ENCODE results near the gene VRK2.

VRK2 gene

DNA sequence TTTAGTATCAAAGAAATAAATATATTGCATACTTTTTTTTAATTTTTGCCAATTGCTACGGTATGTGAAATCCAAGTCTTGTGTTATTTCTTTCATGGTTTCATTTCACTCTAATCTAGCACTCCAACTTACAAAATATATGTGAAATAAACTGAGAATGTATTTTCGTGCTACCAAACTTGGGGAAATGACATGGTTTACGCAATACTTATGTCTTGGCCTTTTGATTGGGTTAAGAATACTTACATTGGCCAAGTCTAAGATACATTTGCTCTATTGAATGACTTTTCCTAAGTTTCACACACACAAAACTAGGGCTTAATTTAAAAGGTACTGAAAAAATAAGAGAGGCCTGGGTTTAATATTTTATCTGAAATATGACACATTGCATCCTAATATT lies 80.5 kb downstream of the VRK2 start:
- H3K27me3 ChIP-seq (ENCODE audit: low read length): no peaks in the 10 kb centered on the region
- no peaks in the 10 kb centered on the region for H3F3A ChIP-seq (ENCODE audit: insufficient read depth)
- H3K9ac ChIP-seq (ENCODE audit: low read length): no peak overlapping the region
- no peaks in the 10 kb centered on the region for H4K20me1 ChIP-seq (ENCODE audit: low read depth, low read length)
- peaks cover 4% of the 10 kb centered on the region; the same call in 1 of the 2 replicates for H3K36me3 ChIP-seq (ENCODE audit: low read length)
- H3K9me3 ChIP-seq (ENCODE audit: insufficient read depth, low read length): no peaks in the 10 kb centered on the region
- TF ChIP-seq EZH2phosphoT487 (conservative IDR thresholded peaks at IDR 0.05; ENCODE audit: low read length): no peak
- no peaks in the 10 kb centered on the region for H3K79me2 ChIP-seq (ENCODE audit: insufficient read depth, low read length)
- H3K27ac ChIP-seq (ENCODE audit: low read depth, low read length): no peak overlapping the region
- H2AFZ ChIP-seq (ENCODE audit: low read depth, low read length, severe bottlenecking): no peak overlapping the region
- no peak overlapping the region for H3K4me2 ChIP-seq (ENCODE audit: low read depth, low read length, poor library complexity, severe bottlenecking)
- no peaks in the 10 kb centered on the region for H3K9me2 ChIP-seq (replicated peaks; ENCODE audit: insufficient read depth, low read length)
- no peak overlapping the region for H3K4me3 ChIP-seq (ENCODE audit: insufficient read depth, low read length, poor library complexity, severe bottlenecking)

DNA sequence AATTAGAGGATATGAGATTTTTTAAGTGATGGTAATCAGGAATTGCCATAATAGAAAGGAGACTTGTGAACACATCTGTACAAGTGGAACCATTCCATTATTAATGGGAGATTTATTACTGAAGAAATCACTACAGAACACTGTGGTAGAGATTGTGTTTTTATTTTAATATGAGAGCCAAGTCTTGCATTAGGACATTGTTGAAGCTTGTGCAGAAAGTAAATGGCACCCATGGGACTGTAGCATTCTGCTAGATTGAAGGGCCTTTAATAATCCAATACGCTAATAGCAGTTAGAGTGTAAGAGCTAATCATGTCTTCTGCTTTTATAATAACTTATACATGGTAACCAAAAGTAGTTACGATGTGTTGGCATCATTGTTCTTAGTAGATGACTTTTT lies 83.6 kb downstream of the VRK2 start:
- Histone ChIP-seq H3K9me2 (replicated peaks; ENCODE audit: insufficient read depth, low read length) (no peaks in the 10 kb centered on the region), H3K4me2 (ENCODE audit: low read depth, low read length, poor library complexity, severe bottlenecking) (no peak overlapping the region), H3K36me3 (ENCODE audit: low read length) (peaks cover 4% of the 10 kb centered on the region; the same call in 1 of the 2 replicates), H3K9ac (ENCODE audit: low read length) (no peak overlapping the region), H3K27ac (ENCODE audit: low read depth, low read length) (no peak overlapping the region), H3F3A (ENCODE audit: insufficient read depth) (no peaks in the 10 kb centered on the region), H3K79me2 (ENCODE audit: insufficient read depth, low read length) (no peaks in the 10 kb centered on the region), H3K27me3 (ENCODE audit: low read length) (no peaks in the 10 kb centered on the region), H4K20me1 (ENCODE audit: low read depth, low read length) (no peaks in the 10 kb centered on the region), H3K9me3 (ENCODE audit: insufficient read depth, low read length) (no peaks in the 10 kb centered on the region), H2AFZ (ENCODE audit: low read depth, low read length, severe bottlenecking) (no peak overlapping the region), H3K4me3 (ENCODE audit: insufficient read depth, low read length, poor library complexity, severe bottlenecking) (no peak overlapping the region)
- TF ChIP-seq, protein P1, sequence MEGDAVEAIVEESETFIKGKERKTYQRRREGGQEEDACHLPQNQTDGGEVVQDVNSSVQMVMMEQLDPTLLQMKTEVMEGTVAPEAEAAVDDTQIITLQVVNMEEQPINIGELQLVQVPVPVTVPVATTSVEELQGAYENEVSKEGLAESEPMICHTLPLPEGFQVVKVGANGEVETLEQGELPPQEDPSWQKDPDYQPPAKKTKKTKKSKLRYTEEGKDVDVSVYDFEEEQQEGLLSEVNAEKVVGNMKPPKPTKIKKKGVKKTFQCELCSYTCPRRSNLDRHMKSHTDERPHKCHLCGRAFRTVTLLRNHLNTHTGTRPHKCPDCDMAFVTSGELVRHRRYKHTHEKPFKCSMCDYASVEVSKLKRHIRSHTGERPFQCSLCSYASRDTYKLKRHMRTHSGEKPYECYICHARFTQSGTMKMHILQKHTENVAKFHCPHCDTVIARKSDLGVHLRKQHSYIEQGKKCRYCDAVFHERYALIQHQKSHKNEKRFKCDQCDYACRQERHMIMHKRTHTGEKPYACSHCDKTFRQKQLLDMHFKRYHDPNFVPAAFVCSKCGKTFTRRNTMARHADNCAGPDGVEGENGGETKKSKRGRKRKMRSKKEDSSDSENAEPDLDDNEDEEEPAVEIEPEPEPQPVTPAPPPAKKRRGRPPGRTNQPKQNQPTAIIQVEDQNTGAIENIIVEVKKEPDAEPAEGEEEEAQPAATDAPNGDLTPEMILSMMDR (IDR thresholded peaks at IDR 0.05; ENCODE audit: insufficient read depth, low read length, poor library complexity, severe bottlenecking): no peak
- TF ChIP-seq EZH2phosphoT487 (conservative IDR thresholded peaks at IDR 0.05; ENCODE audit: low read length): no peak

DNA sequence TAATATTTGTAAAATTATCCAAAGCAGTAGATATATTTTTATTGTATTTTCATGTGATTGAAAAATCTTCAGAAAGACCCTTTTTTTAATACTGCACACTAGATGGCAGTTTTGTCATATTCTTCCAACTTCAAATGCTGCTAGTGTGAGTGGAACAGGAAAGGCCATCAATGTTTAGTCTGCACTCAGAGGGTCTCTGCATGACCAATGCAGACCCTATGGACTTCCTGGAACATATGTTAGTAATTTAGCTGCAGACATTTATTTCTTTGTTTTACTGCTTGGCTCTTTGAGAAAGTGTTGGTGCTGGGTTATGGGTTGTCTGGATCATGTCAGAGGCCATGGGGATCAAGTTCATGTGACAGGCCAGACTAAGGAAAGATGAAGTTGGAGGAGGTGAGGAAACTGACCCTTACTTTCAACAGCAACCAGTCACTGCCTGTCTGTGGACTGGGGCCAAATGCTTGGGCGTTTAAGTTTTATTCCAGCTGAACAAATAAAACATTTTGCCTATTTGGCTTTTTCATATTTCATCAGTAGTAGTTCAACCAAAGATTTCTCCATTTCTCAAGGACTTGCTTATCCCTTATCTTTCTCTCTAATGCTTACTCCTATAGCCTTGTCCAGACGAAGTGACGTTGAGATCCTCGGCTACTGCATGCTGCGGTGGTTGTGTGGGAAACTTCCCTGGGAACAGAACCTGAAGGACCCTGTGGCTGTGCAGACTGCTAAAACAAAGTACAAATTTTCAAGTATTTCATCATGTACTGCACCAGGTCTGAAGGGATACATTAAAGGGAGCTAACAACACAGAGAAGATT lies 84.8 kb downstream of the VRK2 start:
- Histone ChIP-seq H3K9me2 (replicated peaks; ENCODE audit: insufficient read depth, low read length) (no peaks in the 10 kb centered on the region), H3K4me2 (ENCODE audit: low read depth, low read length, poor library complexity, severe bottlenecking) (no peak overlapping the region), H3K4me3 (ENCODE audit: insufficient read depth, low read length, poor library complexity, severe bottlenecking) (no peak overlapping the region), H3K27me3 (ENCODE audit: low read length) (no peaks in the 10 kb centered on the region), H3K9me3 (ENCODE audit: insufficient read depth, low read length) (no peaks in the 10 kb centered on the region), H3K36me3 (ENCODE audit: low read length) (peaks cover 4% of the 10 kb centered on the region; the same call in 1 of the 2 replicates), H3K9ac (ENCODE audit: low read length) (no peak overlapping the region), H3K79me2 (ENCODE audit: insufficient read depth, low read length) (no peaks in the 10 kb centered on the region), H2AFZ (ENCODE audit: low read depth, low read length, severe bottlenecking) (no peak overlapping the region), H3F3A (ENCODE audit: insufficient read depth) (no peaks in the 10 kb centered on the region), H3K27ac (ENCODE audit: low read depth, low read length) (no peak overlapping the region), H4K20me1 (ENCODE audit: low read depth, low read length) (no peaks in the 10 kb centered on the region)
- no peak for TF ChIP-seq EZH2phosphoT487 (conservative IDR thresholded peaks at IDR 0.05; ENCODE audit: low read length)
- TF ChIP-seq, protein P1 (IDR thresholded peaks at IDR 0.05; ENCODE audit: insufficient read depth, low read length, poor library complexity, severe bottlenecking): no peak

DNA sequence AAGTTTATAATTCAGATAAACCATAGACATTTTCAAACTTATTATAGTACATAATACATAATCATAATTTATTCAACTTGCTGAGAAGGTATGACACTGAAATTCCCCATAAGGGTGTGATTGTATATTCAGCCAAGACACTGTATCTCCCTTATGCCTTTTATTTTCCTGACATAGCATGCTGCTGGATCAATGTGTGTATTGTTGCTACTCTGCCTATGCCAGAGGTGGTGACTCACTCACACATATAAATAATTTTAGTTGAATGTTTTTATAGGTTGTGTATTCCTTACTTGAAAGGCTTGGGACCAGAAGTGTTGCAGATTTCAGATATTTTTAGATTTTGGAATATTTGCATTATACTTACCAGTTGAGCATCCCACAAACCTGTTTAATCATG lies 86.8 kb downstream of the VRK2 start:
- no peaks in the 10 kb centered on the region for H3K79me2 ChIP-seq (ENCODE audit: insufficient read depth, low read length)
- no peaks in the 10 kb centered on the region for H3K9me3 ChIP-seq (ENCODE audit: insufficient read depth, low read length)
- no peaks in the 10 kb centered on the region for H4K20me1 ChIP-seq (ENCODE audit: low read depth, low read length)
- H3K27ac ChIP-seq (ENCODE audit: low read depth, low read length): no peak overlapping the region
- H3F3A ChIP-seq (ENCODE audit: insufficient read depth): no peaks in the 10 kb centered on the region
- TF ChIP-seq EZH2phosphoT487 (conservative IDR thresholded peaks at IDR 0.05; ENCODE audit: low read length): no peak
- TF ChIP-seq, protein P1 (IDR thresholded peaks at IDR 0.05; ENCODE audit: insufficient read depth, low read length, poor library complexity, severe bottlenecking): no peak
- H2AFZ ChIP-seq (ENCODE audit: low read depth, low read length, severe bottlenecking): no peak overlapping the region
- H3K9me2 ChIP-seq (replicated peaks; ENCODE audit: insufficient read depth, low read length): no peaks in the 10 kb centered on the region
- no peak overlapping the region for H3K9ac ChIP-seq (ENCODE audit: low read length)
- peaks cover 4% of the 10 kb centered on the region; the same call in 1 of the 2 replicates for H3K36me3 ChIP-seq (ENCODE audit: low read length)
- H3K27me3 ChIP-seq (ENCODE audit: low read length): no peaks in the 10 kb centered on the region
- no peak overlapping the region for H3K4me3 ChIP-seq (ENCODE audit: insufficient read depth, low read length, poor library complexity, severe bottlenecking)
- H3K4me2 ChIP-seq (ENCODE audit: low read depth, low read length, poor library complexity, severe bottlenecking): no peak overlapping the region

Data from SU-DHL-6 (cell line).